Measurements from ENCODE around the gene CECR2.

Gene CECR2

DNA sequence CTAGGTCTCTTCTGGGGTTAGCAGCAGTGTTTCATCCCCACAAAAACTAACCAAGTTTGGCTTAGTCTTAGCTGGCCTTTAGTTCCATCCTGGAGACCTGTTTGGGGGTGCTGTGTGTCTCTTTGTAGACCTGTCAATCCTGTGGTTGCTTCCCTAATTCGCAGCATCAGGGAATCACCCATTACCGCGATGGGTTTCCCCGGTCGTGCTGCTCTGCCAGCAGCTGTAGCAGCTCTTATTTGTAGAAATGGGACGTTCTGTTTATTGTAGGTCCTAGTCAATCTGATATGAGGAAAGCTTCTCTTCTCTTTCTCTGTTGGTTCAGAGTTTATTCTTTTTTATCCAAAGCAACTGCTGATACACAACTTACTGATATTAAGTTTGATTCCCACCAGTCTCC lies 91.6 kb downstream of the CECR2 start:
- DNase-seq (ENCODE audit: low spot score) = no peak

DNA sequence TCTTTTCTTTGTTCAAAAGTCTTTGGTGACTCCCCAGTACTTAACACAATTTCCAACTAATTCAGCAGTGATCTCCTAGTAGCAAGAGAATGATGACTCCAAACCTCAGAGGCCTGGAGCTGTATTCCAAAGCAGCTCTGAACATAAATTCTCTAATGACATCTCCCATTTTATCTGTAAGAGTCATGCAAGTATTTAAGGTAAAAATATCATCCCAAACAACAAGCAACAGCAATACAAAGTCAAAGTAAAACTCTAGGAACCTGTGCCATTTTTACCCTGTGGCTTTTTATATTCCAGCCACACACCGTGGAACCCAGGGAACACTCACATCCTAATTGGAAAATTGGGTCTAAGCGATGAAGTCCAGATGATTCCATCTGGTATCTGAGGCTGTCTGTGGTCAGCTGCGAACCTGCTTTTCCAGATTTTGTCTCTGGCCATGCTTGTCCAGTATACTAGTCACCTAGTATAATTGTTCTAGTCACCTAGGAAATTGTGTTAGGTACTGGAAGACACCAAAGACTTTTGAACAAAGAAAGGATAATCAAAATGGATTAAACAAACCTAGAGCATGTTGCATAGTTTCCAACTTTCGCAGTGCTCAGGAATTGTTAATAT lies 101.7 kb downstream of the CECR2 start:
- no peak for DNase-seq (ENCODE audit: low spot score)

DNA sequence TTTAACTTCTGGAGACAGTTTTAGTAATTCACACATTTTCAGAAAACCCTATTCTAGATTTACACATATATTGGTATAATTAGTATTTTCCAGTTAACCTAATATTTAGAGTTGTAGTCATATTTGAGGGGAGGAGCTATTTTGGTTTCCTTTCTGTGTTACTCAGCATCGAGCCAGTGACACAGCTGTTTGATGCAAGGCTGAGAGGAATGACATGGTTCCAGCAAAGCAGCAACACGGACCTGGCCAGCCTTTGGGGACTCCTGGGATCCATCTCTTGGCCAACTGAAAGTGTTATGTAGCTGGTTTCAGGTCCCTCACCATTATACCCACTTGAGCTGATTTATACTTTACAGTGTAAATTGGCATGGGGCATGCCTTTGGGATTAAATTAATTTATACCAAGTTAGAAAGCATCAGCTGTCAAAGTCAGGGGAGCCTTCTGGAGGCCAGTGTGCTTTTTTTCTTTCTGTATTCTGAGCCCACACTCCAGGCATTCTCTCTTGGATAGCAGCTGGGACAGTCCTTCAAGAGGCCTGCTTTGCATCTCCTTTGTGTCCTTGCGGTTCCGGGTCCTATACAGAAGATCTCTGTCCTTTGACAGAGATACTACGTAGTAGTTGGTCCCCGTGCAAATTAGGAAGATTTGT lies 102.8 kb downstream of the CECR2 start:
- peak; percentile 42 for DNase-seq (ENCODE audit: low spot score)

DNA sequence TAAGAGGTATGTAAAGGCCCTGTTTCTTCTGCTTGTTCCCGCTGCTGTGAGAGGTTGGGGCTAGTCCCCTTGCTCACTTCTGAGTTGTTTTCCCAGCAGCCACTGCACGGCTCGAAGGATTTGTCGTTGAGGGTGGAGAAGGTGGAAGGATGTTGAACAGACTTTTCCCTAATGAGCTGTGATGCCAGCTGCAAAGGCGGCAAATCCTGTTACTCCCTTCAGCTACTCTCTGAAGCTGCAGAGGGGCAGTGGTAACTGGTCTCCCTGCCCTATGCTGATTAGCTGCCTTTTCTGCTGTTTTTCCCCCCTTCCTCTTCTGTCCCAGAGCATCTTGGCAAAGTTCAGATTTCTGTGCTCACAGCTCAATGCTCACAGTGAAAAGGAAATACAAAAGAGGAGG lies 103.7 kb downstream of the CECR2 start:
- DNase-seq (ENCODE audit: low spot score) = peak; percentile 30

DNA sequence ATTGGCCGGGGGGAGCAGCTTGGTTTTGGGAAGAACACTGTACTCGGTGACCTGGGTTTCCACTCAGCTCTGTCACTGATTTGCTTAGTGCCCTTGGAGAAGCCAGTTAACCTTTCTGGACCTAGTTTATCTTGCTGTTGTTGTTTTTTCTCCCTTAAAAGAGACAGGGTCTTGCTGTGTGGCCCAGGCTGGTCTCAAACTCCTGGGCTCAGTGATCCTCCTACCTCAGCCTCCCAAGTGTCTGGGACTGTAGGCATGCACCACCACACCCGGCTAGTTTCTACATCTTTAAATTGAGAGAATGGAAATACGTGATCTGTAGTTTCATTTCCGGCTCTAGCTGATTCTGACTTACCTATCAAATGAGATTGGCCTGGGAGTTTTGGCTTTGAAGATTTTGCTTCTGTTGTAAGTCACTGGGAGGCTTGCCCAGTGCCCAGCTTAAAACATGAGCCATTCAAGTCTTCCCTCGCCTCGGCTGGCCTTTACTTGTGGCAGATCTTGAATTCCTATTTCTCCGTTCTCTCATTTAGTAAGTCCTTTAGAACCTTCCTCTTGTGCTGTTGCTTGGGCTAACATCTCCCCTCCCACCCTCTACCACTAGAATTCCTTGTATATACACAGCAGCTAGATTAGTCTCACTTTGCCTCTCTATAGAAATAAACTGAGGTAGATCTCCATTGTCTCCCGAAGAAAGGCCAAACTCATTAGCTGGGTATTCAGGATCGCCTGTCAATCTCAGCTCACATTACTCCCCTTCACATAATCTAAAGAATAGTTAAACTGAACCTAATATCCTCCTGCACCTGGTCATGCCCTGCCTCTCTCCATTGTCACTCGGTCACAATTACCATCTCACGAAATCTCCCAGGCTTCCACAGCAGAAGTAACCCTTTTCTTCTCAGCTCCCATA lies 106.3 kb downstream of the CECR2 start:
- no peak for DNase-seq (ENCODE audit: low spot score)

DNA sequence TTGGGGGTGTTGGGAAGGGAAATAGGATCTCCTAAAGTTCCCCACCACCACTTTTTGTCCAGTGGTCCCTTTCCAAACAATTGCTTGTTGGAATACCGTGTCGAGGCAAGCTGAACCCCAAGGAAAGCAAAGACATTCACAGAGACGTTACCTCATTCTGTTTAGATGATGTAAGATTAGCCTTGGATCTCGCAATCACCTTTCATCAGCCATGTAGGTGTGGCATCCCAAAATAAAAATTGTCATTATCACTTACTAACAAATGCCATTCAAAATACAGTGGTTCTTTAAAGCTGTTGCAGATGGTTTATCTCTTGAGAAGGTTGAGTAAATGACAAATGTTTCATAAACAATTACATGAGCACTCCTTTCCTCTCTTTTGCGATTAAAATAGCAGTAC lies 107.6 kb downstream of the CECR2 start:
- DNase-seq (ENCODE audit: low spot score) = no peak

DNA sequence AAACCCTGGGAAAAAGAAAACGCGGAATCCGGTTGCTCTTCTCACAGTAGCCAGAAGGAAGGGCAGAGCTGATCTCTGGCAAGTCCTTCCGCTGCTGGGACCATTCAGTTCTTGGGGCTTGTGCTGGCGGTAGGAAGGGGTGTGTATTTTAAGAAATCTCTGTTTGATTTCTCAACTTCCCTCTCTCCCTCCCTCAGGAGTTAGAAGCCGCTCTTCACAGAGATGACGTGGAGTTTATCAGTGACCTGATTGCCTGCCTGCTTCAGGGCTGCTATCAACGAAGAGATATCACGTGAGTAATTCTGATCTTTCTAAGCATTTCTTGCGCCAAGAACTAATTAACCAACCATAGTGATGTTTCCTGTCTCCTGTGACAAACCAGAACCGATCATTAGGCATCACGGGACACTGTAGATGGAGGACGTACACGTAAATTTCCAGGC lies 108.2 kb downstream of the CECR2 start:
- DNase-seq (ENCODE audit: low spot score) = no peak

DNA sequence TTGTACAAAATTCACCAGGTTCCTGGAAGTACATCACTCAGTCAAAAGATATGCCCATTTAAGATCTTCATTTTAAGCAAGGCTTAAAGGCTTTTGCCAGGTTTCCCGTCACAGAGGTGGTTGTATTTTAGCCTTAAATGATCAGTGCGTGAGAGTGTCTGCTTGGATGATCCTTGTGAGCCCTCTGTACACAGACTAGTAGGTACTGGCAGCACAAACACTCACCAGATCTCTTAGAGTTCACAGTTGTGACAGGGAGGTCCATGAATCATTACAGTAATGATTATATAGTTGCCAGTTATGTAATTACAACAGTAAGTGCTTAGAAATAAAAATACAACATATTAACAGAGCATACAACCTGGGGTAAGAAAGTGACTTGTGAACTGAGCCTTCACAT lies 109.9 kb downstream of the CECR2 start:
- no peak for DNase-seq (ENCODE audit: low spot score)

DNA sequence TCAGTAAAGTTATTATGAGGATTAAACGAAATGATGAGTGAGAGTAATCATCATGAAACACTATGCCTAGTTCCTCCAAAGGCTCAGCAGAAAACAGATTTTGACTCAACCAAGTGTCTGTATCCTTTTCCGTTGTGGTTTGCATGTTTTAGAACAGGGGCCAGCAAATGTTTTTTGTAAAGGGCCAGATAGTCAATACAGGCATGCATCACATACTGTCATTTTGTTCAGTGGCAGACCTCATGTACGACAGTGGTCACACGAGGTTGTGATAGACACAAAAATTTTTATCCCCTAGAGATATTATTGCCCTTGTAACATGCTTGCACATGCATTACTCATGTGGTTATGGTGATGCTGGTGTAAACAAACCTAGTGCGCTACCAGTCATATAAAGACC lies 112.2 kb downstream of the CECR2 start:
- DNase-seq (ENCODE audit: low spot score) = no peak

DNA sequence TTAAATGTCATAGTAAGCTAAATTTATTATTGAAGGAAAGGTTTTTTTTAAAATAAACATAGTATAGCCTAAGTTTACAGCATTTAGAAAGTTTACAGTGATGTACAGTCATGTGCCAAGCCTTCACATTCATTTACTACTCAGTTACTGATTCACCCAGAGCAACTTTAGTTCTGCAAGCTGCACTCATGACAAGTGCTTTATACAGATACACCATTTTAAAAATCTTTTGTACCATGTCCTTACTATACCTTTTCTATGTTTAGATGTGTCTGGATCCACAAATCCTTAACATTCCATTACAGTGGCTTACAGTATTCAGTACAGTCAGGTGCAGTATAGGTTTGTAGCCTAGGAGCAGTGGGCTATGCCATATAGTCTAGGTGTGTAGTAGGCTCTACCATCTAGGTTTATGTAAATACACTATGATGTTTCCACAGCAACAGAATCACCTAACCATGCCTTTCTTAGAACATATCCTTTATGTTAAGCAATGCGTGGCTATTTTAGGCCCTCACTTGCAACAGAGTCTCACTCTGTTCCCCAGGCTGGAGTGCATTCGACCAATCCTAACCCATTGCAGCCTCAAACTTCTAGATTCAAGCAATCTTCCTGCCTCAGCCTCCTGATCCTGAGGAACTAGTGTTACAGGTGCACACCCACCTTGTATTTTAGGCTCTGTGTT lies 114.6 kb downstream of the CECR2 start:
- DNase-seq (ENCODE audit: low spot score) = no peak

DNA sequence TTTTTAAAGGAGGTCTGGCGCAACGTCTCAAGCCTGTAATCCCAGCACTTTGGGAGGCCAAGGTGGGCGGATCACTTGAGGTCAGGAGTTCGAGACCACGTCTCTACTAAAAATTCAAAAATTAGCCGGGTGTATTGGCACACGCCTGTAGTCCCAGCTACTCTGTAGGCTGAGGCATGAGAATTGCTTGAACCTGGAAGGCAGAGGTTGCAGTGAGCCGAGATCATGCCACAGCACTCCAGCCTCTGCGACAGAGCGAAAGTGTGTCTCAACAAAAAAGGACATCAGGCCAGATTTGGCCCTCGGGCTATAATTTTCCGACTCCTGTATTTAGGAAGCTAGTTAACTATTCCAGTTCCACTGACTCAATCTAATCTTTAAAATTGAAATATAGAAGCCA lies 115.3 kb downstream of the CECR2 start:
- DNase-seq (ENCODE audit: low spot score) = no peak

DNA sequence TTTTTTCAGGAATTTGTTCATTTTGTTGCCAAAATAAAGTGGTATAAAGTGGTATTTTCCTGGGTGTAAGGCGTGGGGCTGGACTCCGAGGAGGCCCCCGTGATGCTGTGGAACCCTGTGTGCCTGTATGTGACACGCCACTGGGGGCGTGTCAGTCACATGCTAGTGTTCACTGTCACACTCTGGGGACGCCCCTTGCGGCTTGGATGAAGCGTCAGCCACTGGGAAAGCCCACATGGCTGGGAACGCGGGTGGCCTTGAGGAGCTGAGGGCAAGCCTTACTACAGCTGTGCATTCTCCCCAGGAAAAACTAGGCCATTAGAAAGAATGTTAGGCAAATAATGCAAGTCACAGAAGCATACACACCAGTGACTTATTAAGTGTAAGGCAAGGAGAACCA lies 117.1 kb downstream of the CECR2 start:
- DNase-seq (ENCODE audit: low spot score) = no peak

DNA sequence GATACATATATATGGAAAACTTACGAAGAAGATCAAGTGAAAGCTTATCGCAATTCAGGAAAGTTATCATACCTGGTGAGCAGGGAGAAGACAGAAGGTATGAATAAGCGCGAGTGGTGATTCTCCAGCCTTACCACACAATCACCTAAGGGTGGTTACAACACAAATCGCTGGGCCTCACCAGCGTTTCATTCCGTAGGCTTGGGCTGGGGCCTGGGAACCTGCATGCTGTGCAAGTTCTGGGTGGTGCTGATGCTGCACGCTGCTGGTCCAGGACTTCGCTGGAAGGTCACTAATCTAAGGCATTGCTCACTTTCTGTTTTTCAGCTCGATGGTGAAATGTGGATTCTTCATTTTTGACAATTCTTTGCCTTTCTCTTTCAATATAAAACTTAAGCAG lies 117.5 kb downstream of the CECR2 start:
- DNase-seq (ENCODE audit: low spot score) = no peak

DNA sequence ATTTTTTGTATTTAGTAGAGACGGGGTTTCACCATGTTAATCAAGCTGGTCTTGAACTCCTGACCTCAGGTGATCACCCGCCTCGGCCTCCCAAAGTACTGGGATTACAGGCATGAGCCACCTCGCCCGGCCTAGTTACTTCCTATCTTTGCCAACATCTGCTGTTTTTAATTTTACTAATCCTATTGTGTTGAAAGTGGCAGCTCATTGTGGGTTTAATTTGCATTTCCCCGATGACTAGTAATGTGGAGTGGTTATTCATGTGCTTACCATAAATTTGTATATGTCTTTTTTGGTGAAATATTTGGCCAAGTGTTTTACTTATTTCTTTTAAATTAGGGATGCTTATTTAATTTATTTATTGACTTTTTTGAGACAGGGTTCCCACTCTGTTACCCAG lies 119.8 kb downstream of the CECR2 start:
- no peak for DNase-seq (ENCODE audit: low spot score)

DNA sequence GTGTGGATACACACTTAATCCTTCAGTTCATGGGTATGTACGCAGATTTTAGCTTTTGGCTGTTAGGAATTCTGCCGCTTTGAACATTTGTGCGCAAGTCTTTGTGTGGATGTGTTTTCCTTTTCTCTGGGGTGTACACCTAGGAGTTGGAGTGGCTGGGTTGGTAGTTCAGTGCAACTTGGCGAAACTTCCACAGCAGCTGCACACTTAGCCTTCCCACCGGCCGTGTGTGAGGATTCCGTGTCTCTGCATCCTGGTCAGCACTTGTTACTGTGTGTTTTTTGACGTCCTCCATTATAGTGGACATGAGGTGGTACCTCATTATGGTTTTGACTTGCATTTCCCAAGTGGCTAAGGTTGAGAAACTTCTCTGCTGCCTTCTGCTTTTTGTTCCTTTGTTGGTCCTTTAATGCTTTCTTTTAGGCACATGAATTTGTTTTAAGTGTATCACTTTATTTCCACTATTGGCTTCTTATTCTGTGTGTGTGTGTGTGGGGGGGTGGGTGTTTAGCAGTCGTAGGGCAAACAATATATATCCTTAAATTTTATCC lies 121.9 kb downstream of the CECR2 start:
- DNase-seq (ENCODE audit: low spot score) = no peak

DNA sequence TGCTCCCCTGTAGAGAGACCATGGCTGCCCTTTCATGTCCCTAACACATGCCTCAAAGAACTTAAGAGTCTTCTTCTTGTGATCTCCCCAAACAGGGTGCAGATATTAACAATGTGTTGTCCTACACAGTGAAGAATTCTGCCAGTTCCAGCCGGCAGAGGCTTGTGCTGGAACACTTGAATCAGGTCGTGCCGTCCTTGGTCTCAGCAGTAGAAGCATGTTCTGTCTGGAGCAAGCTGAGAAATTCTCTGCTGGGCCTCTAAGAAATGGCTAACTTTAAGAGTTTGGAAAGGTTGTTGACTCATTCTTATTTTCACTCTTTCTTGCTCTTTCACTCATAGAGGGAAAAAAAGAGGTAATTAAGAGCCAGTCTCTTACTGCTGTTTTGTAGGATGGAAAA lies 123.0 kb downstream of the CECR2 start:
- DNase-seq (ENCODE audit: low spot score) = peak; percentile 50

DNA sequence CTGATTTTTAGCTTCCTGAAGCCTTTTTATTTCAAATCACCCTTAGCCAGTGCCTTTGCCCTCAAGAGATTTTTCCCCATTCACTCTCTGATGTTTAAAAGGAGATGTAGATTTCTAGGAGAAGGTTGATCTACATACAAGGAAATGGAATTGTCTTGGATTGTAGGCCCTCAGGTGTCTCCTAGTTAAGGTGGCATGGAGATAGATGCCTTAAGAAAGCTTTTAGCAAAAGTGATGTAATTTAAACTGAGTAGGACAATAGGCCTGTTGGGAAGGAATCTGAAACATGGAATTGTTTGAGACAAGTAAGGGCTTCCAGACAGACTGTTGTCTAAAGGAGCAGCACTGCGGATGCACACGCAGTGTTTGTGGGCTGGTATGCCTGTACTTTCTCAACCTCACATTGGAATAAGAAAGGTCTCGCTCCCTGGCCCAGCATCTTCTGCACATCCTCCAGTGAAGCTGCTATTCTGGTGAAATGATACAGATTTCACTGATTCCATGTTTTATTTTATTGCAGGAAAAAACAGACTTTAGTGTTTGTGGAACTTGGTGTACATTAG lies 124.2 kb downstream of the CECR2 start:
- no peak for DNase-seq (ENCODE audit: low spot score)

DNA sequence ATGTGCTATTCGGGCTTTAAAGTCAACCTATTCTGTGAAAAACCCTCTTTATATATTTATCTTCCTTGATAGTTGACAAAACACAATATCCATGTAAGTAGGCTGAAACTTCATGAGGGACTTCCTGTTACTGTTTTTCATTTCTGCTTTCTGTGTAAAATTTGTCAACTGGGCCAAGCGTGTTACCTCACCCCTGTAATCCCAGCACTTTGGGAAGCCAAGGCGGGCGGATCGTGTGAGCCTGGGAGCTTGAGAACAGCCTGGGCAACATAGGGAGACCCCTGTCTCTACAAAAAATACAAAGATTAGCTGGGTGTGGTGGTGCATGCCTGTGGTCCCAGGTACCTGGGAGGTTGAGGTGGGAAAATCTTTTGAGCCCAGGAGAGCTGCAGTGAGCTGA lies 127.6 kb downstream of the CECR2 start:
- no peak for DNase-seq (ENCODE audit: low spot score)

DNA sequence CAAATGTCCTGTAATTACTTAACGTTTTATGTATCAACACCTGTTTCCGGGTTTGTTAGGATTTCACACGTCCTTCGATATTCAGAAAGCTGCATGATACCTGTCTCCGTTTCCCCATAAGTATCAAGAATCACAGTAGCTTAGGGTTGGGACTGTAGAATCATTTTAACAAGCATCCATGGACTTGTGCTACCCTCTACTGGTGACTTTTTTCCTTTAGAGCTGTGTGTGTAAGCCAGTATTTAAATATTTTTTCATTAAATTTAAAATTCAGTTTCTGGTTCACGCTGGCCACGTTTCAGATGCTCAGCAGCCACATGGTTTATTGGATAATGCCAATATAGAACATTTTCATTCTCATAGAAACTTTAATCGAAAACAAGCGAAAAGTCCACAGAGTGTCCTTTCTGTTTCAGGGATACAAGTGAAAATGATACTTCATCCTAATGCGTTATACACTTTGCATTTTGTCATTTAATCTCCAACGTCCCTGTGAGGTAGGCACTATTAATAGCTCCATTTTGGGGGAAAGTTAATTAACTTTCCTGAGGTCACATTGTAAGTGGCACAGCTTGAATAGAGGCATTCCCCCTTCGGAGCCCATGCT lies 132.5 kb downstream of the CECR2 start:
- peak; percentile 92 for DNase-seq (ENCODE audit: low spot score)

DNA sequence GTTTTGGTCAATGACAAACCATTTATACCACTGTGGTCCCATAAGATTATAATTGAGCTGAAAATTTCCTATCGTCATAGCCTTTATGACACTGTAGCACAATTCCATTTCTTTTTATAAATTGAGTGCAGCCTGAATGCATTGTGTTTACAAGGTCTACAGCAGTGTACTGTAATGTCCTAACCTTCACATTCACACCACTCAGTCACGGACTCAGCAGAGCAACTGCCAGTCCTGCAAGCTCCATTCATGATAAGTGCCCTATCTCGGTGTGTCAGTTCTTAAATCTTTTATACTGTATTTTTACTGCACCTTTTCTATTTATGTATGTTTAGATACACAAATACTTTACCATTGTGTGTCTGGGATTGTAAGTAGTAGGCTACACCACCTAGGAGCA lies 138.8 kb downstream of the CECR2 start:
- no peak for DNase-seq (ENCODE audit: low spot score)

DNA sequence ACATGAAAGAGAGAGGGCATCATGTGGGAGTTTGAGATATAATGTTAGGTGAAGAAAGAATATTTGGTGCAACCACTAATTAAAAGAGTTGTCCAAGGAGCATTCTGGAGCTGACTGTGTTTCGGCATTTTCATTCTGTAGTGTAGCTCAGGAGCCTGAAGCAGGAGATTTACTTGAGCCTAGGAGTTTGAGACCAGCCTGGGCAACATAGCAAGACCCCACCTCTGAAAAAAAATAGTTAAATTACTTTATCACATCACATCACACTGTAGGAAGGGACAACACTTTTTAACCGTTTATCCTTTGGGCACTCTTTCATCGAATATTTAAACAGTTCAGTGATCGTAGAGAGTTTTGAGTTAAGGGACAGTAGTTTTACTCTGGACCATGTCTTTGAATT lies 143.7 kb downstream of the CECR2 start:
- no peak for DNase-seq (ENCODE audit: low spot score)
